Keratinocyte (primary cell): ENCODE data around the gene PBX4.

Experiments used
- EZH2 ChIP-seq: IDR thresholded peaks from one replicate; pipeline ENCODE4 v1.6.1; 2012; ENCODE audit warnings: inconsistent platforms, mild to moderate bottlenecking, low read length, moderate library complexity
- TF ChIP-seq, protein P1 (sequence below), 3 experiments: IDR thresholded peaks in 1 of 3; conservative IDR thresholded peaks in 1 of 3; optimal IDR thresholded peaks in 1 of 3; 2 replicates in 2 of 3; 3 replicates in 1 of 3; pipeline versions ENCODE3 to v1.5.1; 2011; ENCODE audit warnings: low read length in 3 of 3, mild to moderate bottlenecking in 3 of 3, moderate library complexity in 2 of 3, control low read depth in 1 of 3, inconsistent platforms in 1 of 3; ENCODE audit not compliant: insufficient read depth in 2 of 3; ENCODE audit errors: extremely low read depth in 1 of 3

DNA sequence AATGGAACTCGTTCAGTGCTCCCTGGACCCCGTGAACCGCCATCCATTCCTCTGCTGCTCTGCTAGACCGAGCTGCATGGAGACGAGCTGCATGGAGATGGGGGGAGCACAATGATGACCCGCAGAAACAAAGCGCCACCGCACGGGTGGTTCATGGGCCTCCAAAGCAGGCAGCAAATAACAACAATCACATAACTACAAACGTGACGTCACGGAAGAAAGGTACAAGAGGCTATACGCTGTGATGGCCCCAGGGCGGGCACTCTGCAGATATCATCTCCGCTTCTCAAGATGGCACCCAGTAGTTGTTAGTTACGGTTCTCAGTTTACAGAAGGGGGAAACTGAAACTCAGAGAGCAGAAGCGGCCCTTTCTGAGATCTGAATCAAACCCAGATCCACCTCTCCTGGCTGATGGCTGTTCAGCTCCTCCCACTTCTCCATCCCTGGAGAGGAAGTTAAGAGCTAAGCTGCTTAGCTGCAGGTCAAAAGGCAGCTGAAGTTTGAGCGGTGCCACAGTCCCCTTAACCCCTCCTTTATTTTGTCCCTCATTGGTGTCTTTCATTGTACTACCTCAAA is 43.3 kb upstream of the PBX4 start:
- TF ChIP-seq, protein P1, sequence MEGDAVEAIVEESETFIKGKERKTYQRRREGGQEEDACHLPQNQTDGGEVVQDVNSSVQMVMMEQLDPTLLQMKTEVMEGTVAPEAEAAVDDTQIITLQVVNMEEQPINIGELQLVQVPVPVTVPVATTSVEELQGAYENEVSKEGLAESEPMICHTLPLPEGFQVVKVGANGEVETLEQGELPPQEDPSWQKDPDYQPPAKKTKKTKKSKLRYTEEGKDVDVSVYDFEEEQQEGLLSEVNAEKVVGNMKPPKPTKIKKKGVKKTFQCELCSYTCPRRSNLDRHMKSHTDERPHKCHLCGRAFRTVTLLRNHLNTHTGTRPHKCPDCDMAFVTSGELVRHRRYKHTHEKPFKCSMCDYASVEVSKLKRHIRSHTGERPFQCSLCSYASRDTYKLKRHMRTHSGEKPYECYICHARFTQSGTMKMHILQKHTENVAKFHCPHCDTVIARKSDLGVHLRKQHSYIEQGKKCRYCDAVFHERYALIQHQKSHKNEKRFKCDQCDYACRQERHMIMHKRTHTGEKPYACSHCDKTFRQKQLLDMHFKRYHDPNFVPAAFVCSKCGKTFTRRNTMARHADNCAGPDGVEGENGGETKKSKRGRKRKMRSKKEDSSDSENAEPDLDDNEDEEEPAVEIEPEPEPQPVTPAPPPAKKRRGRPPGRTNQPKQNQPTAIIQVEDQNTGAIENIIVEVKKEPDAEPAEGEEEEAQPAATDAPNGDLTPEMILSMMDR (optimal IDR thresholded peaks at IDR 0.05 in 1 of 3, IDR thresholded peaks at IDR 0.05 in 1 of 3, conservative IDR thresholded peaks at IDR 0.05 in 1 of 3; ENCODE audit: extremely low read depth in 1 of 3, insufficient read depth in 2 of 3, low read length in 3 of 3): no peak
- TF ChIP-seq EZH2: no peak
